Aorta (tissue), 5 donors: ENCODE results near the gene WDR64. TPM values are rescaled to one million over a fixed set of nuclear protein-coding genes. Genes with fewer than 3 reads are reported as not detected.
"Not testable (repeated sequence)": the region's sequence is repeated elsewhere in the genome, so short reads cannot be mapped to it uniquely, and the experiment has no call there.

ENCODE experiments used
- ATAC-seq: fragments of 200-7000 bp; cut with Tn5 transposase; one replicate; pipeline ENCODE4 v1.9.1; 2022; ENCODE audit warnings: moderate library complexity; ENCODE audit not compliant: low FRiP score
- DNase-seq, 2 donors: peaks; one replicate each; pipeline ENCODE4 v3.0.0-alpha.2; 2020
- H3K27ac ChIP-seq, 2 donors: one replicate each; pipeline ENCODE4 v1.5.1; 2013; ENCODE audit warnings: low read length in 2 of 2, mild to moderate bottlenecking in 2 of 2, moderate library complexity in 2 of 2, control low read depth in 1 of 2, inconsistent platforms in 1 of 2, low read depth in 1 of 2
- H3K27me3 ChIP-seq, 2 donors: one replicate each; pipeline ENCODE4 v1.6.1; 2013; ENCODE audit warnings: control low read depth in 1 of 2, low read length in 1 of 2, mild to moderate bottlenecking in 1 of 2, moderate library complexity in 1 of 2; ENCODE audit not compliant: insufficient read depth in 2 of 2, control insufficient read depth in 1 of 2
- H3K36me3 ChIP-seq, 2 donors: one replicate each; pipeline ENCODE4 v1.6.1; 2013; ENCODE audit warnings: control low read depth in 1 of 2, low read length in 1 of 2, mild to moderate bottlenecking in 1 of 2; ENCODE audit not compliant: insufficient read depth in 2 of 2, control insufficient read depth in 1 of 2
- H3K4me1 ChIP-seq, 2 donors: one replicate each; pipeline ENCODE4 v1.6.1; 2013; ENCODE audit warnings: low read length in 2 of 2, control low read depth in 1 of 2, mild to moderate bottlenecking in 1 of 2, moderate library complexity in 1 of 2; ENCODE audit not compliant: insufficient read depth in 2 of 2, control insufficient read depth in 1 of 2
- H3K4me3 ChIP-seq, 2 donors: one replicate each; pipeline ENCODE4 v1.5.1; 2013; ENCODE audit warnings: low read length in 2 of 2, control low read depth in 1 of 2, mild to moderate bottlenecking in 1 of 2
- H3K9me3 ChIP-seq: one replicate; pipeline ENCODE4 v1.6.1; 2013; ENCODE audit warnings: mild to moderate bottlenecking, low read length; ENCODE audit not compliant: control insufficient read depth
- WGBS, 2 donors: extraction: QIAGEN DNeasy Blood & Tissue Kit; methylation state at CpG; one replicate each; pipeline ENCODE4 v1.1.7; 2013; 5-methylcytosine and 5-hydroxymethylcytosine counted together
- intact Hi-C, 2 donors: fragments of 100-400 bp; cut with DNase I; formaldehyde crosslinking; loops; one replicate each; pipeline versions ENCODE4 v1.14.2 to v1.15.0; 2022
- polyA plus RNA-seq, 2 donors: library from polyadenylated mRNA; stranded (reverse); fragments of 200-250 nt; gene quantifications; one replicate each; pipeline ENCODE4 v1.2.3, GENCODE V29; 2013
- total RNA-seq, 2 donors: library from RNA; stranded (reverse); fragmentation: NEBNext Ultra II Directional; extraction: Animal tissue kit (Norgen Biotek cat#: 25700); gene quantifications; one replicate each; pipeline ENCODE4 v1.2.1, GENCODE V29; 2021
- donor health status: healthy with polysubstance abuse.
- donor health status: Bipolar disorder and iron deficiency.
- donor health status: DM: no; HTN: no; CAD: no.
- donor health status: DM: no; HTN: no; CAD: no.
- donor health status: DM: yes; HTN: yes; CAD: no.

Gene WDR64
- total and polyA plus RNA-seq, 4 donors = not detected

- Histone ChIP-seq H3K27ac (no peak overlapping the region), H3K4me3 (no peak overlapping the region), H3K36me3 (no peaks in the 10 kb centered on the region), H3K27me3 (no peaks in the 10 kb centered on the region), H3K4me1 (peaks cover 0 to 2% of the 10 kb centered on the region in 2 donors), H3K9me3 (no peaks in the 10 kb centered on the region)
- 74 to 84% methylated on average over 6 of the region's 6 CpGs for WGBS, 2 donors
- DNase-seq (no peak), ATAC-seq (no peak)
- intact Hi-C loops = no loop called here
These were observed 163.9 kb downstream of the WDR64 start for GRCh38 chr1:241816008-241816407.

- Histone ChIP-seq H3K4me1 (peaks cover 0 to 2% of the 10 kb centered on the region in 2 donors), H3K27ac (no peak overlapping the region), H3K27me3 (no peaks in the 10 kb centered on the region), H3K36me3 (no peaks in the 10 kb centered on the region), H3K9me3 (no peaks in the 10 kb centered on the region), H3K4me3 (no peak overlapping the region)
- intact Hi-C loops = no loop called here
- no peak for ATAC-seq
- WGBS, 2 donors = 19 to 23% methylated on average over 1 of the region's 1 CpG
- no peak for DNase-seq
These were observed 165.3 kb downstream of the WDR64 start for GRCh38 chr1:241817331-241817792.

- no peak for ATAC-seq
- Histone ChIP-seq H3K9me3 (no peaks in the 10 kb centered on the region), H3K4me1 (peaks cover 0 to 2% of the 10 kb centered on the region in 2 donors), H3K36me3 (no peaks in the 10 kb centered on the region), H3K4me3 (no peak overlapping the region), H3K27me3 (no peaks in the 10 kb centered on the region), H3K27ac (no peak overlapping the region)
- intact Hi-C loops = no loop called here
- no peak for DNase-seq
- WGBS, 2 donors = 85% methylated on average over 3 of the region's 3 CpGs
These were observed 166.0 kb downstream of the WDR64 start for GRCh38 chr1:241817956-241818612.

- no peak for DNase-seq
- no peaks in the 10 kb centered on the region for H3K36me3 ChIP-seq
- WGBS, 2 donors = 62 to 75% methylated on average over 4 of the region's 4 CpGs
- peaks cover 0 to 2% of the 10 kb centered on the region in 2 donors for H3K4me1 ChIP-seq
- no peaks in the 10 kb centered on the region for H3K9me3 ChIP-seq
- H3K27ac ChIP-seq = no peak overlapping the region
- H3K27me3 ChIP-seq = no peaks in the 10 kb centered on the region
- no peak for ATAC-seq
- intact Hi-C loops = no loop called here
- no peak overlapping the region for H3K4me3 ChIP-seq
These were observed 167.3 kb downstream of the WDR64 start for GRCh38 chr1:241819340-241819866.

- no peaks in the 10 kb centered on the region for H3K27me3 ChIP-seq
- H3K4me1 ChIP-seq = peaks cover 0 to 2% of the 10 kb centered on the region in 2 donors
- H3K9me3 ChIP-seq = no peaks in the 10 kb centered on the region
- 70 to 75% methylated on average over 4 of the region's 4 CpGs for whole genome bisulfite sequencing, 2 donors
- H3K4me3 ChIP-seq = no peak overlapping the region
- no peaks in the 10 kb centered on the region for H3K36me3 ChIP-seq
- H3K27ac ChIP-seq = no peak overlapping the region
- no peak for DNase-seq
- intact Hi-C loops = no loop called here
- ATAC-seq = no peak
These were observed 169.3 kb downstream of the WDR64 start for GRCh38 chr1:241821363-241821762.

GRCh38 chr1:241822846-241823245 is 170.8 kb downstream of the WDR64 start:
- H3K4me3 ChIP-seq = no peak overlapping the region
- no peaks in the 10 kb centered on the region for H3K9me3 ChIP-seq
- DNase-seq = no peak
- ATAC-seq = no peak
- H3K36me3 ChIP-seq = no peaks in the 10 kb centered on the region
- H3K27me3 ChIP-seq = no peaks in the 10 kb centered on the region
- peaks cover 0 to 3% of the 10 kb centered on the region in 2 donors for H3K4me1 ChIP-seq
- intact Hi-C loops = no loop called here
- no peak overlapping the region for H3K27ac ChIP-seq

GRCh38 chr1:241823925-241824324 is 171.8 kb downstream of the WDR64 start:
- Histone ChIP-seq H3K27ac (no peak overlapping the region), H3K4me1 (peaks cover 0 to 3% of the 10 kb centered on the region in 2 donors), H3K9me3 (no peaks in the 10 kb centered on the region), H3K36me3 (no peaks in the 10 kb centered on the region), H3K4me3 (no peak overlapping the region), H3K27me3 (no peaks in the 10 kb centered on the region)
- WGBS, 2 donors = 95 to 96% methylated on average over 1 of the region's 1 CpG
- ATAC-seq = no peak
- no peak for DNase-seq
- intact Hi-C loops = no loop called here

- intact Hi-C loops = loop anchor here in 1 of 2 donors (5.0 kb wide), 1 partner anchor 78 kb away; no protein-coding TSS in a partner anchor
- ATAC-seq (no peak), DNase-seq (no peak)
These were observed 173.5 kb downstream of the WDR64 start for GRCh38 chr1:241825581-241825980.

GRCh38 chr1:241826613-241827012 is 174.5 kb downstream of the WDR64 start:
- H3K27ac ChIP-seq = not testable (repeated sequence)
- intact Hi-C loops = loop anchor here in 1 of 2 donors (5.0 kb wide), 1 partner anchor 79 kb away; no protein-coding TSS in a partner anchor

More at GRCh38 chr1:241825581-241825980, 173.5 kb downstream of the WDR64 start:
- Histone ChIP-seq H3K4me1 (peaks cover 0 to 1% of the 10 kb centered on the region in 2 donors), H3K9me3 (no peaks in the 10 kb centered on the region), H3K4me3 (no peak overlapping the region), H3K27me3 (no peaks in the 10 kb centered on the region), H3K36me3 (no peaks in the 10 kb centered on the region), H3K27ac (no peak overlapping the region)

More at GRCh38 chr1:241826613-241827012, 174.5 kb downstream of the WDR64 start:
- WGBS, 2 donors = 91% methylated on average over 9 of the region's 9 CpGs
- not testable (repeated sequence) for H3K9me3 ChIP-seq, H3K4me1 ChIP-seq, H3K27me3 ChIP-seq, DNase-seq, H3K4me3 ChIP-seq, H3K36me3 ChIP-seq, ATAC-seq
